Trophoblast cell (in vitro differentiated cells and primary cell): ENCODE data around the gene RNF145.

Experiments
- DNase-seq, 2 donors: peaks; one replicate each; pipeline ENCODE4 v3.0.0-alpha.2; 2016
- H2AFZ ChIP-seq: 2 replicates; pipeline ENCODE4 v1.6.1; 2013; ENCODE audit warnings: low read length, moderate library complexity, mild to moderate bottlenecking; ENCODE audit not compliant: insufficient read depth, poor library complexity
- H2AK5ac ChIP-seq: 2 replicates; pipeline ENCODE4 v1.6.1; 2013; ENCODE audit warnings: mild to moderate bottlenecking, low read length
- H2BK120ac ChIP-seq: 2 replicates; pipeline ENCODE4 v1.6.1; 2013; ENCODE audit warnings: low read length, mild to moderate bottlenecking, moderate library complexity; ENCODE audit not compliant: insufficient read depth, poor library complexity
- H2BK12ac ChIP-seq: 2 replicates; pipeline ENCODE4 v1.6.1; 2013; ENCODE audit warnings: mild to moderate bottlenecking, low read length, moderate library complexity
- H2BK5ac ChIP-seq: 2 replicates; pipeline ENCODE4 v1.6.1; 2013; ENCODE audit warnings: low read length, low read depth, moderate library complexity, mild to moderate bottlenecking; ENCODE audit not compliant: poor library complexity
- H3K14ac ChIP-seq: 2 replicates; pipeline ENCODE4 v1.6.1; 2013; ENCODE audit warnings: mild to moderate bottlenecking, low read length
- H3K18ac ChIP-seq: 2 replicates; pipeline ENCODE4 v1.6.1; 2013; ENCODE audit warnings: mild to moderate bottlenecking, low read length
- H3K23ac ChIP-seq: 2 replicates; pipeline ENCODE4 v1.6.1; 2013; ENCODE audit warnings: low read length
- H3K27ac ChIP-seq: 2 replicates; pipeline ENCODE4 v1.5.1; 2013; ENCODE audit warnings: low read depth, mild to moderate bottlenecking, inconsistent platforms, low read length, moderate library complexity
- H3K27me3 ChIP-seq: 2 replicates; pipeline ENCODE4 v1.6.1; 2013; ENCODE audit warnings: inconsistent platforms, mild to moderate bottlenecking, low read length, moderate library complexity; ENCODE audit not compliant: insufficient read depth
- H3K36me3 ChIP-seq, 2 experiments: 1 replicate in 1 of 2; 2 replicates in 1 of 2; pipeline ENCODE4 v1.6.1; 2013; ENCODE audit warnings: low read length in 2 of 2, mild to moderate bottlenecking in 2 of 2, moderate library complexity in 1 of 2; ENCODE audit not compliant: insufficient read depth in 2 of 2, control insufficient read depth in 1 of 2
- H3K4ac ChIP-seq: 2 replicates; pipeline ENCODE4 v1.6.1; 2013; ENCODE audit warnings: low read depth, mild to moderate bottlenecking, low read length, moderate library complexity
- H3K4me1 ChIP-seq, 2 experiments: 1 replicate in 1 of 2; 2 replicates in 1 of 2; pipeline ENCODE4 v1.6.1; 2013; ENCODE audit warnings: low read length in 2 of 2, mild to moderate bottlenecking in 2 of 2, moderate library complexity in 1 of 2; ENCODE audit not compliant: insufficient read depth in 2 of 2, control insufficient read depth in 1 of 2
- H3K4me2 ChIP-seq: 2 replicates; pipeline ENCODE4 v1.6.1; 2013; ENCODE audit warnings: inconsistent platforms, mild to moderate bottlenecking, low read length, moderate library complexity
- H3K4me3 ChIP-seq: 2 replicates; pipeline ENCODE4 v1.5.1; 2013; ENCODE audit warnings: mild to moderate bottlenecking, low read depth, low read length, inconsistent platforms
- H3K79me1 ChIP-seq: one replicate; pipeline ENCODE4 v1.6.1; 2013; ENCODE audit warnings: low read length
- H3K79me2 ChIP-seq: 2 replicates; pipeline ENCODE4 v1.6.1; 2013; ENCODE audit warnings: low read length, mild to moderate bottlenecking; ENCODE audit not compliant: control insufficient read depth, insufficient read depth, poor library complexity
- H3K9ac ChIP-seq: 2 replicates; pipeline ENCODE4 v1.6.1; 2013; ENCODE audit warnings: mild to moderate bottlenecking, low read length
- H3K9me3 ChIP-seq: 2 replicates; pipeline ENCODE4 v1.6.1; 2013; ENCODE audit warnings: low read depth, mild to moderate bottlenecking, control low read depth, inconsistent platforms, low read length; ENCODE audit not compliant: insufficient read depth
- H4K12ac ChIP-seq: 2 replicates; pipeline ENCODE4 v1.6.1; 2013; ENCODE audit warnings: low read depth, mild to moderate bottlenecking, low read length, moderate library complexity
- H4K8ac ChIP-seq: 2 replicates; pipeline ENCODE4 v1.6.1; 2013; ENCODE audit warnings: low read depth, mild to moderate bottlenecking, low read length, moderate library complexity
- H4K91ac ChIP-seq: one replicate; pipeline ENCODE4 v1.6.1; 2013; ENCODE audit warnings: low read depth, mild to moderate bottlenecking, low read length, moderate library complexity
- WGBS: extraction: QIAGEN DNeasy Blood & Tissue Kit; methylation state at CpG from one replicate; pipeline ENCODE4 v1.1.7; 2013; ENCODE audit warnings: missing lambda C conversion rate; ENCODE audit not compliant: insufficient read length, insufficient coverage; ENCODE audit errors: extremely low coverage; 5-methylcytosine and 5-hydroxymethylcytosine counted together

RNF145 gene

GRCh38 chr5:159123700-159124099 lies 85.7 kb downstream of the RNF145 start:
- Histone ChIP-seq H3K36me3 (no peaks in the 10 kb centered on the region), H3K9me3 (peaks cover 4% of the 10 kb centered on the region), H2BK5ac (no peak overlapping the region), H4K8ac (no peak overlapping the region), H3K14ac (no peak overlapping the region), H2AK5ac (no peak overlapping the region), H3K79me2 (no peaks in the 10 kb centered on the region), H3K4me1 (no peaks in the 10 kb centered on the region), H3K4me3 (no peak overlapping the region), H3K27ac (no peak overlapping the region), H4K12ac (no peak overlapping the region), H2AFZ (no peak overlapping the region), H2BK120ac (no peak overlapping the region), H3K4ac (no peak overlapping the region), H4K91ac (no peak overlapping the region), H3K4me2 (no peak overlapping the region), H2BK12ac (no peak overlapping the region), H3K18ac (no peak overlapping the region), H3K27me3 (no peaks in the 10 kb centered on the region), H3K9ac (no peak overlapping the region), H3K79me1 (no peaks in the 10 kb centered on the region), H3K23ac (no peak overlapping the region)
- WGBS, result 100% methylated on average over 1 of the region's 3 CpGs
- no peak for DNase-seq

GRCh38 chr5:159123189-159123588 lies 86.2 kb downstream of the RNF145 start:
- H4K91ac ChIP-seq, result no peak overlapping the region
- H3K9ac ChIP-seq, result no peak overlapping the region
- no peak overlapping the region for H3K4me2 ChIP-seq
- no peak overlapping the region for H3K14ac ChIP-seq
- H2AFZ ChIP-seq, result no peak overlapping the region
- H3K79me2 ChIP-seq, result no peaks in the 10 kb centered on the region
- H4K12ac ChIP-seq, result no peak overlapping the region
- H3K36me3 ChIP-seq, result no peaks in the 10 kb centered on the region
- H3K79me1 ChIP-seq, result no peaks in the 10 kb centered on the region
- no peak overlapping the region for H4K8ac ChIP-seq
- no peak overlapping the region for H3K23ac ChIP-seq
- no peak overlapping the region for H2BK12ac ChIP-seq
- H2AK5ac ChIP-seq, result no peak overlapping the region
- H3K4me1 ChIP-seq, result no peaks in the 10 kb centered on the region
- H2BK120ac ChIP-seq, result no peak overlapping the region
- no peak overlapping the region for H3K4me3 ChIP-seq
- H3K9me3 ChIP-seq, result peaks cover 4% of the 10 kb centered on the region
- H3K4ac ChIP-seq, result no peak overlapping the region
- DNase-seq, result no peak
- no peak overlapping the region for H2BK5ac ChIP-seq
- no peaks in the 10 kb centered on the region for H3K27me3 ChIP-seq
- H3K27ac ChIP-seq, result no peak overlapping the region
- H3K18ac ChIP-seq, result no peak overlapping the region
- WGBS, result no CpG with 5 or more reads among the region's 2 CpGs

- H4K91ac ChIP-seq, result no peak overlapping the region
- no peak overlapping the region for H3K4me2 ChIP-seq
- H3K18ac ChIP-seq, result no peak overlapping the region
- H2AK5ac ChIP-seq, result no peak overlapping the region
- no peak overlapping the region for H2AFZ ChIP-seq
- no peaks in the 10 kb centered on the region for H3K79me2 ChIP-seq
- no peaks in the 10 kb centered on the region for H3K27me3 ChIP-seq
- H3K36me3 ChIP-seq, result no peaks in the 10 kb centered on the region
- no peak overlapping the region for H3K23ac ChIP-seq
- no CpG with 5 or more reads among the region's 3 CpGs for WGBS
- no peak overlapping the region for H2BK12ac ChIP-seq
- H2BK5ac ChIP-seq, result no peak overlapping the region
- H4K8ac ChIP-seq, result no peak overlapping the region
- H2BK120ac ChIP-seq, result no peak overlapping the region
- H3K4ac ChIP-seq, result no peak overlapping the region
- no peak overlapping the region for H3K9ac ChIP-seq
- peaks cover 4% of the 10 kb centered on the region for H3K9me3 ChIP-seq
- no peaks in the 10 kb centered on the region for H3K79me1 ChIP-seq
- H3K14ac ChIP-seq, result no peak overlapping the region
- H3K4me3 ChIP-seq, result no peak overlapping the region
- no peak overlapping the region for H4K12ac ChIP-seq
- no peaks in the 10 kb centered on the region for H3K4me1 ChIP-seq
- no peak overlapping the region for H3K27ac ChIP-seq
- DNase-seq, result no peak
Measured at GRCh38 chr5:159121061-159121460, 88.3 kb downstream of the RNF145 start.

GRCh38 chr5:159120446-159120845 lies 88.9 kb downstream of the RNF145 start:
- no peak overlapping the region for H2BK5ac ChIP-seq
- no peak overlapping the region for H2AFZ ChIP-seq
- no peak overlapping the region for H2BK120ac ChIP-seq
- H3K36me3 ChIP-seq, result no peaks in the 10 kb centered on the region
- no peak overlapping the region for H3K23ac ChIP-seq
- no peak for DNase-seq
- H3K27me3 ChIP-seq, result no peaks in the 10 kb centered on the region
- H3K4me1 ChIP-seq, result no peaks in the 10 kb centered on the region
- no peak overlapping the region for H3K4me2 ChIP-seq
- H2BK12ac ChIP-seq, result no peak overlapping the region
- H3K18ac ChIP-seq, result no peak overlapping the region
- no peak overlapping the region for H2AK5ac ChIP-seq
- H4K8ac ChIP-seq, result no peak overlapping the region
- H3K79me1 ChIP-seq, result no peaks in the 10 kb centered on the region
- H3K4me3 ChIP-seq, result no peak overlapping the region
- H3K9me3 ChIP-seq, result peaks cover 4% of the 10 kb centered on the region
- H4K91ac ChIP-seq, result no peak overlapping the region
- H3K27ac ChIP-seq, result no peak overlapping the region
- H3K14ac ChIP-seq, result no peak overlapping the region
- no CpG with 5 or more reads among the region's 4 CpGs for WGBS
- no peak overlapping the region for H3K9ac ChIP-seq
- no peaks in the 10 kb centered on the region for H3K79me2 ChIP-seq
- H4K12ac ChIP-seq, result no peak overlapping the region
- H3K4ac ChIP-seq, result no peak overlapping the region
